Gastroesophageal sphincter (tissue), 3 donors: ENCODE data around the gene HYOU1.

Experiments used
- EP300 ChIP-seq: sonication (generic); formaldehyde crosslinking; IDR thresholded peaks from one replicate; pipeline ENCODE4 v1.6.1; 2017; ENCODE audit warnings: antibody characterized with exemption, mild to moderate bottlenecking
- POLR2A ChIP-seq, 2 donors: fragments of 450-650 bp; IDR thresholded peaks; one replicate each; pipeline ENCODE4 v1.6.1; 2017; ENCODE audit warnings: antibody characterized with exemption in 2 of 2, mild to moderate bottlenecking in 2 of 2, moderate library complexity in 1 of 2
- POLR2AphosphoS5 ChIP-seq: sonication (generic); formaldehyde crosslinking; IDR thresholded peaks from one replicate; pipeline ENCODE4 v1.6.1; 2017; ENCODE audit warnings: antibody characterized with exemption
- TF ChIP-seq, protein P1 (sequence below), 4 experiments: fragments of 200-600 bp in 2 of 4; fragments of 450-650 bp in 2 of 4; sonication (generic) in 1 of 4; IDR thresholded peaks; one replicate each; pipeline ENCODE4 v1.5.1; 2017 to 2019; ENCODE audit warnings: antibody characterized with exemption in 4 of 4, mild to moderate bottlenecking in 2 of 4, moderate library complexity in 2 of 4

DNA sequence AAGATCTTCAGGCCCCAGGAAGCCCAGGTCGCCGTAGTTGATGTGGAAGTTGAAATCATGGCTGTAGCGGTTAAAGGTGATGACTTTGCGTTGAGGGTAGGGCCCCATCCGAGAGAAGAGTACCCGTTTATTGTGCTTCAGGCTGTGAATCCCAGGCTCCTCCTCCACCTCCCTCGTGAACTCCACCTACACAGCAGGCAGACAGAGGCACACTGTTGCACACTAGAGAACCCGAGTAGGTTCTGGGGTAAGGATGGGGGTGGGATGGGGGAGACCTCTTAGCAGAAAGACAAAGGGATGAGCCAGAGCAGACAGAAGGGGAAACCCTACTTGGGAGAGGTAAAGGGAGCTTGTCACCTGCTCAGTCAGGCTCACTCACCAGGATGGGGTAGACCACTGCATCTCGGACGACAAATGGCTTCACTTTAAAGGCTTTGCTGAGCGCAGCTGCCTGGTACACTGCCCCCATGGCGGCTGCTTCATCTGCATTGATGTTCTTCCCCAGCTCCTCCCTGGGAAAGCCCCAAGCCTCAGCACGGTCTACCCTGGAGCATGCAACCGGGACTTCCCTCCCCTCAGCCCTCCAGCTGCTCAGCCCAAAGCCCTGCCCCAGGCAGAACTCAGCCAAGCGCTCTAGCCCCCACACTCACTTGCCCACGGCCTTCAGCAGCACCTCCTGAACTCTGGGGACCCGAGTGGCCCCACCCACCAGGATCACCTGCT is 5.4 kb downstream of the HYOU1 start:
- TF ChIP-seq, protein P1, sequence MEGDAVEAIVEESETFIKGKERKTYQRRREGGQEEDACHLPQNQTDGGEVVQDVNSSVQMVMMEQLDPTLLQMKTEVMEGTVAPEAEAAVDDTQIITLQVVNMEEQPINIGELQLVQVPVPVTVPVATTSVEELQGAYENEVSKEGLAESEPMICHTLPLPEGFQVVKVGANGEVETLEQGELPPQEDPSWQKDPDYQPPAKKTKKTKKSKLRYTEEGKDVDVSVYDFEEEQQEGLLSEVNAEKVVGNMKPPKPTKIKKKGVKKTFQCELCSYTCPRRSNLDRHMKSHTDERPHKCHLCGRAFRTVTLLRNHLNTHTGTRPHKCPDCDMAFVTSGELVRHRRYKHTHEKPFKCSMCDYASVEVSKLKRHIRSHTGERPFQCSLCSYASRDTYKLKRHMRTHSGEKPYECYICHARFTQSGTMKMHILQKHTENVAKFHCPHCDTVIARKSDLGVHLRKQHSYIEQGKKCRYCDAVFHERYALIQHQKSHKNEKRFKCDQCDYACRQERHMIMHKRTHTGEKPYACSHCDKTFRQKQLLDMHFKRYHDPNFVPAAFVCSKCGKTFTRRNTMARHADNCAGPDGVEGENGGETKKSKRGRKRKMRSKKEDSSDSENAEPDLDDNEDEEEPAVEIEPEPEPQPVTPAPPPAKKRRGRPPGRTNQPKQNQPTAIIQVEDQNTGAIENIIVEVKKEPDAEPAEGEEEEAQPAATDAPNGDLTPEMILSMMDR (IDR thresholded peaks at IDR 0.05), result no peak
- no peak for TF ChIP-seq POLR2A (IDR thresholded peaks at IDR 0.05)
- no peak for TF ChIP-seq POLR2AphosphoS5
- TF ChIP-seq EP300, result no peak
